PC-3 (cell line): ENCODE results near the gene HRH3.

Experiments used
- EZH2 ChIP-seq: fragments of 300-600 bp; sonication (generic); IDR thresholded peaks from one replicate; pipeline ENCODE4 v1.6.1; 2017; ENCODE audit warnings: antibody characterized with exemption, mild to moderate bottlenecking, low read length; ENCODE audit not compliant: unreplicated experiment
- EZH2phosphoT487 ChIP-seq: fragments of 300-600 bp; sonication (generic); IDR thresholded peaks from 2 replicates; pipeline ENCODE4 v1.6.1; 2018; ENCODE audit warnings: mild to moderate bottlenecking, antibody characterized with exemption, low read length, borderline replicate concordance
- TF ChIP-seq, protein P1 (sequence below): fragments of 300-600 bp; sonication (generic); conservative IDR thresholded peaks from 2 replicates; pipeline ENCODE4 v1.5.1; 2017; ENCODE audit warnings: antibody characterized with exemption, low read depth, mild to moderate bottlenecking, low read length

DNA sequence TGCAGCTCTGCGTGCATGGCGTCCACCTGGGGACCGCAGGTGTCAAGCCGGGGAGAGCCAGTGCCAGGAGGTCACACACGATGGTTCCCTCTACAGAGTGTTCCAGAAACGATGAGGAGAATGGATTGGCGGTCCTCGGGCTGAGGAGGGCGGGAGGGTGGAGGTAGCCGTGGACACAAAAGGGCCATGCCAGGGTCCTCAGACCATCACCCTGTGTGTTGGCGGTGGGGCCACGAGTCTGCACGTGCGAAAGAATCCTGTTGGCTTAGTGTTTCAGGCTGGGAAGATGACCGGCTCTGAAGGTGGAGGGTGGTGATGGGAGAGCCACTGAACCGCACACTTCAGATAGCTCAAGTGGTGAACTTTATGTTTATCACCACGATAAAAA lies 13.7 kb downstream of the HRH3 start:
- TF ChIP-seq, protein P1, sequence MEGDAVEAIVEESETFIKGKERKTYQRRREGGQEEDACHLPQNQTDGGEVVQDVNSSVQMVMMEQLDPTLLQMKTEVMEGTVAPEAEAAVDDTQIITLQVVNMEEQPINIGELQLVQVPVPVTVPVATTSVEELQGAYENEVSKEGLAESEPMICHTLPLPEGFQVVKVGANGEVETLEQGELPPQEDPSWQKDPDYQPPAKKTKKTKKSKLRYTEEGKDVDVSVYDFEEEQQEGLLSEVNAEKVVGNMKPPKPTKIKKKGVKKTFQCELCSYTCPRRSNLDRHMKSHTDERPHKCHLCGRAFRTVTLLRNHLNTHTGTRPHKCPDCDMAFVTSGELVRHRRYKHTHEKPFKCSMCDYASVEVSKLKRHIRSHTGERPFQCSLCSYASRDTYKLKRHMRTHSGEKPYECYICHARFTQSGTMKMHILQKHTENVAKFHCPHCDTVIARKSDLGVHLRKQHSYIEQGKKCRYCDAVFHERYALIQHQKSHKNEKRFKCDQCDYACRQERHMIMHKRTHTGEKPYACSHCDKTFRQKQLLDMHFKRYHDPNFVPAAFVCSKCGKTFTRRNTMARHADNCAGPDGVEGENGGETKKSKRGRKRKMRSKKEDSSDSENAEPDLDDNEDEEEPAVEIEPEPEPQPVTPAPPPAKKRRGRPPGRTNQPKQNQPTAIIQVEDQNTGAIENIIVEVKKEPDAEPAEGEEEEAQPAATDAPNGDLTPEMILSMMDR = no peak
- no peak for TF ChIP-seq EZH2phosphoT487
- no peak for TF ChIP-seq EZH2
